HEK293 (cell line): ENCODE results near the gene LPP.

Experiments
- AEBP2 ChIP-seq: fragments of 450-650 bp; formaldehyde crosslinking; IDR thresholded peaks from 2 replicates; pipeline ENCODE4 v1.5.1; 2016; ENCODE audit warnings: missing biosample characterization, missing genetic modification characterization, borderline replicate concordance
- CTCF ChIP-seq: fragments of 450-650 bp; formaldehyde crosslinking; IDR thresholded peaks from 2 replicates; pipeline ENCODE4 v1.5.1; 2016; ENCODE audit warnings: missing biosample characterization, missing genetic modification characterization
- REST ChIP-seq: fragments of 450-650 bp; formaldehyde crosslinking; IDR thresholded peaks from 2 replicates; pipeline ENCODE4 v1.5.1; 2016; ENCODE audit warnings: missing biosample characterization, missing genetic modification characterization
- SP2 ChIP-seq: fragments of 450-650 bp; formaldehyde crosslinking; IDR thresholded peaks from 2 replicates; pipeline ENCODE4 v1.5.1; 2016; ENCODE audit warnings: missing biosample characterization, missing genetic modification characterization
- ZBTB21 ChIP-seq: fragments of 450-650 bp; formaldehyde crosslinking; IDR thresholded peaks from 2 replicates; pipeline ENCODE4 v1.5.1; 2017; ENCODE audit warnings: missing biosample characterization, missing genetic modification characterization
- ZBTB26 ChIP-seq: fragments of 450-650 bp; formaldehyde crosslinking; optimal IDR thresholded peaks from 2 replicates; pipeline ENCODE3; 2016; ENCODE audit warnings: missing biosample characterization, mild to moderate bottlenecking, missing genetic modification characterization
- ZNF658 ChIP-seq: fragments of 450-650 bp; formaldehyde crosslinking; IDR thresholded peaks from 2 replicates; pipeline ENCODE4; 2016; ENCODE audit warnings: missing biosample characterization, missing genetic modification characterization
- ZNF707 ChIP-seq: fragments of 450-650 bp; formaldehyde crosslinking; IDR thresholded peaks from 2 replicates; pipeline ENCODE4 v1.5.1; 2016; ENCODE audit warnings: missing biosample characterization, missing genetic modification characterization

- TF ChIP-seq SP2 (tag by site-specific recombination) (no peak), ZBTB21 (no peak), CTCF (tag by site-specific recombination) (no peak), ZNF707 (tag by site-specific recombination) (no peak), REST (no peak), ZBTB26 (tag by site-specific recombination) (no peak), ZNF658 (no peak), AEBP2 (tag by site-specific recombination) (no peak)
Observed at GRCh38 chr3:188199386-188199785, 45.4 kb downstream of the LPP start.
